Parathyroid adenoma (tissue), 2 donors: ENCODE measurements around the gene DPY19L1.
"Not testable (repeated sequence)": the region's sequence is repeated elsewhere in the genome, so short reads cannot be mapped to it uniquely, and the experiment has no call there.

Experiments
- H2AFZ ChIP-seq: fragments of 300-600 bp; sonication (generic); one replicate; pipeline ENCODE4 v1.7.0; 2017; ENCODE audit warnings: antibody characterized with exemption, mild to moderate bottlenecking
- H3K27ac ChIP-seq: fragments of 300-600 bp; sonication (generic); one replicate; pipeline ENCODE4 v1.7.0; 2017
- H3K27me3 ChIP-seq: fragments of 300-600 bp; sonication (generic); one replicate; pipeline ENCODE4 v1.7.0; 2017; ENCODE audit warnings: low read length; ENCODE audit not compliant: control insufficient read depth, insufficient read depth
- H3K36me3 ChIP-seq: fragments of 300-600 bp; sonication (generic); one replicate; pipeline ENCODE4 v1.7.0; 2017; ENCODE audit warnings: low read length; ENCODE audit not compliant: control insufficient read depth, insufficient read depth
- H3K4me1 ChIP-seq: fragments of 300-600 bp; sonication (generic); one replicate; pipeline ENCODE4 v1.7.0; 2017; ENCODE audit warnings: control low read depth
- H3K4me2 ChIP-seq: fragments of 300-600 bp; sonication (generic); one replicate; pipeline ENCODE4 v1.7.0; 2017; ENCODE audit warnings: low read length
- H3K4me3 ChIP-seq: fragments of 300-600 bp; sonication (generic); one replicate; pipeline ENCODE4 v1.7.0; 2017; ENCODE audit warnings: low read depth, low read length
- H3K79me2 ChIP-seq: fragments of 300-600 bp; sonication (generic); one replicate; pipeline ENCODE4 v1.7.0; 2017; ENCODE audit warnings: control low read depth
- H3K9ac ChIP-seq: fragments of 300-600 bp; sonication (generic); one replicate; pipeline ENCODE4 v1.7.0; 2017; ENCODE audit warnings: mild to moderate bottlenecking
- H3K9me3 ChIP-seq: fragments of 300-600 bp; sonication (generic); one replicate; pipeline ENCODE4 v1.7.0; 2017; ENCODE audit warnings: low read length; ENCODE audit not compliant: control insufficient read depth
- CTCF ChIP-seq: fragments of 300-600 bp; sonication (generic); IDR thresholded peaks from one replicate; pipeline ENCODE4 v1.7.0; 2017; ENCODE audit warnings: antibody characterized with exemption, mild to moderate bottlenecking
- donor health status: primary hyperparathyroidism.

The DPY19L1 gene

GRCh38 chr7:34902182-34902581 is 135.1 kb downstream of the DPY19L1 start:
- Histone ChIP-seq H3K4me3 (no peak overlapping the region), H3K27me3 (no peaks in the 10 kb centered on the region), H3K79me2 (no peaks in the 10 kb centered on the region), H3K9me3 (no peaks in the 10 kb centered on the region), H3K9ac (no peak overlapping the region), H3K4me1 (no peaks in the 10 kb centered on the region), H3K36me3 (no peaks in the 10 kb centered on the region), H2AFZ (no peak overlapping the region), H3K4me2 (no peak overlapping the region), H3K27ac (no peak overlapping the region)
- TF ChIP-seq CTCF: no peak

- TF ChIP-seq CTCF: no peak
- no peak overlapping the region for H3K4me3 ChIP-seq
- no peaks in the 10 kb centered on the region for H3K36me3 ChIP-seq
- no peak overlapping the region for H3K4me2 ChIP-seq
- no peaks in the 10 kb centered on the region for H3K27me3 ChIP-seq
- no peaks in the 10 kb centered on the region for H3K4me1 ChIP-seq
- no peak overlapping the region for H2AFZ ChIP-seq
- H3K9me3 ChIP-seq: no peaks in the 10 kb centered on the region
- no peaks in the 10 kb centered on the region for H3K79me2 ChIP-seq
- no peak overlapping the region for H3K9ac ChIP-seq
- H3K27ac ChIP-seq: no peak overlapping the region
These were observed 136.3 kb downstream of the DPY19L1 start for GRCh38 chr7:34900891-34901513.

GRCh38 chr7:34895202-34895601 is 142.1 kb downstream of the DPY19L1 start:
- H3K27me3 ChIP-seq: no peaks in the 10 kb centered on the region
- H3K79me2 ChIP-seq: no peaks in the 10 kb centered on the region
- H3K4me2 ChIP-seq: no peak overlapping the region
- no peaks in the 10 kb centered on the region for H3K36me3 ChIP-seq
- no peak overlapping the region for H3K9ac ChIP-seq
- H3K27ac ChIP-seq: no peak overlapping the region
- no peak overlapping the region for H3K4me3 ChIP-seq
- H3K9me3 ChIP-seq: no peaks in the 10 kb centered on the region
- H3K4me1 ChIP-seq: no peaks in the 10 kb centered on the region
- H2AFZ ChIP-seq: no peak overlapping the region
- TF ChIP-seq CTCF: no peak

DNA sequence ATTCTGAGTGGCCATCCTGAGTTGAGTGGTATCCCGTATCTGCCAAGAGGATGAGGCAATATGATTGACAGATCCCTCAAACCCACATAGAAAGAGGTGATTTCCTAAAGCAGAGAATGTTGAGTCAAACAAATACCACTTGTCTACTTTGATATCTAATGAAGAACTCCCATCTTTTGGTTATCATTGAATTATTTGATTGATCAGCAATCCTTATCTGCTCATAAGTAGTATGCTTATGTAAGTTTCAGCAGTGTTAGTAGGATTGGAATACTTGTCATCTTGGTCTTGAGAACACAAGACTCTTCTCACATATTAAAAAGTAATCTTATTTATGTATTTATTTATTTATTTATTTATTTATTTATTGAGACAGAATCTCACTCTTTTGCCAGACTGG is 147.3 kb downstream of the DPY19L1 start:
- Histone ChIP-seq H3K4me1 (no peaks in the 10 kb centered on the region), H3K27me3 (no peaks in the 10 kb centered on the region), H3K27ac (no peak overlapping the region), H3K9me3 (no peaks in the 10 kb centered on the region), H3K36me3 (no peaks in the 10 kb centered on the region), H3K79me2 (no peaks in the 10 kb centered on the region), H3K4me3 (no peak overlapping the region), H2AFZ (no peak overlapping the region), H3K4me2 (no peak overlapping the region), H3K9ac (no peak overlapping the region)
- TF ChIP-seq CTCF: no peak

- no peak overlapping the region for H3K27ac ChIP-seq
- no peak overlapping the region for H3K4me3 ChIP-seq
- no peaks in the 10 kb centered on the region for H3K9me3 ChIP-seq
- no peak overlapping the region for H3K9ac ChIP-seq
- H2AFZ ChIP-seq: no peak overlapping the region
- no peaks in the 10 kb centered on the region for H3K4me1 ChIP-seq
- no peaks in the 10 kb centered on the region for H3K27me3 ChIP-seq
- no peak for TF ChIP-seq CTCF
- no peaks in the 10 kb centered on the region for H3K79me2 ChIP-seq
- H3K36me3 ChIP-seq: no peaks in the 10 kb centered on the region
- no peak overlapping the region for H3K4me2 ChIP-seq
These were observed 150.4 kb downstream of the DPY19L1 start for GRCh38 chr7:34886856-34887255.

DNA sequence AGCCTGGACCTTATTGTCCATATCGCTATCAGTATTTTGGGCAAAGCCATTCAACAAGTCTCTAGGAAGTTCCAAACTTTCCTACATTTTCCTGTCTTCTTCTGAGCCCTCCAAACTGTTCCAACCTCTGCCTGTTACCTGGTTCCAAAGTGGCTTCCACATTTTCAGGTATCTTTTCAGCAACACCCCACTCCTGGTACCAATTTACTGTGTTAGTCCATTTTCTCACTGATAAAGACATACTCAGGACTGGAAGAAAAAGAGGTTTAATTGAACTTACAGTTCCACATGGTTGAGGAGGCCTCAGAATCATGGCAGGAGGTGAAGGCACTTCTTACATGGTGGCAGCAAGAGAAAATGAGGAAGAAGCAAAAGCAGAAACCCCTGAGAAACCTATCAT is 153.4 kb downstream of the DPY19L1 start:
- not testable (repeated sequence) for H3K27me3 ChIP-seq, H3K27ac ChIP-seq, H3K9me3 ChIP-seq, H3K4me3 ChIP-seq, H3K36me3 ChIP-seq, H2AFZ ChIP-seq, H3K9ac ChIP-seq, H3K79me2 ChIP-seq, H3K4me2 ChIP-seq, H3K4me1 ChIP-seq
